ENCODE results near the gene PCBD2. TPM values are rescaled to one million over a fixed set of nuclear protein-coding genes. Genes with fewer than 3 reads are reported as not detected.

Gene PCBD2
- total RNA-seq, 1 donor from 2014 or later = 18.8 TPM

DNA sequence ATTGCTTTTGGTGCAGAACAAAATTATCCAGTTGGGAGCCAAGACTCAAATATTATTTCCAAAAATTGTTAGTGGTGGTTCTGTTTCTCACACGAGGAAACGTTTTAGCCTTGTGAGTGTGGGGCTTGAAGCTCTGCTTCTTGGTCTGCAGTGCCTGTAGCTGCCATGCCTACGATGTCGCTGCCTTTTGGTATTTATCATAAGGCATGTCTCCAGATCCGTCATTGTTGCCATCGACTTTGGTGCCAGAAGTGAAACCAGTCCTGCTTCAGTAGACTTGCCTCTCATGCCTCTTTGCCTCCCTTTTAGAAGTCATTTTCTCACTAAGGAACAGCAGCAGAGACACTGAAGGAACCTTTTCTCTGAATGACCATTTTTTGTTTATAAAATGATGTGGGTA, 33.1 kb downstream of the PCBD2 start:
- Mint-ChIP-seq H3K27ac (no peak overlapping the region), H3K4me3 (ENCODE audit: low read depth) (no peak overlapping the region), H3K4me1 (ENCODE audit: low read depth) (peaks cover 4% of the 10 kb centered on the region), H3K9me3 (ENCODE audit: low read depth) (no peaks in the 10 kb centered on the region), H3K36me3 (ENCODE audit: insufficient read depth) (peaks cover 7% of the 10 kb centered on the region), H3K27me3 (no peaks in the 10 kb centered on the region)
- DNase-seq (ENCODE audit: low spot score, unreplicated experiment) = no peak
- TF ChIP-seq, protein P1, sequence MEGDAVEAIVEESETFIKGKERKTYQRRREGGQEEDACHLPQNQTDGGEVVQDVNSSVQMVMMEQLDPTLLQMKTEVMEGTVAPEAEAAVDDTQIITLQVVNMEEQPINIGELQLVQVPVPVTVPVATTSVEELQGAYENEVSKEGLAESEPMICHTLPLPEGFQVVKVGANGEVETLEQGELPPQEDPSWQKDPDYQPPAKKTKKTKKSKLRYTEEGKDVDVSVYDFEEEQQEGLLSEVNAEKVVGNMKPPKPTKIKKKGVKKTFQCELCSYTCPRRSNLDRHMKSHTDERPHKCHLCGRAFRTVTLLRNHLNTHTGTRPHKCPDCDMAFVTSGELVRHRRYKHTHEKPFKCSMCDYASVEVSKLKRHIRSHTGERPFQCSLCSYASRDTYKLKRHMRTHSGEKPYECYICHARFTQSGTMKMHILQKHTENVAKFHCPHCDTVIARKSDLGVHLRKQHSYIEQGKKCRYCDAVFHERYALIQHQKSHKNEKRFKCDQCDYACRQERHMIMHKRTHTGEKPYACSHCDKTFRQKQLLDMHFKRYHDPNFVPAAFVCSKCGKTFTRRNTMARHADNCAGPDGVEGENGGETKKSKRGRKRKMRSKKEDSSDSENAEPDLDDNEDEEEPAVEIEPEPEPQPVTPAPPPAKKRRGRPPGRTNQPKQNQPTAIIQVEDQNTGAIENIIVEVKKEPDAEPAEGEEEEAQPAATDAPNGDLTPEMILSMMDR (IDR thresholded peaks at IDR 0.05; ENCODE audit: unreplicated experiment) = no peak

DNA sequence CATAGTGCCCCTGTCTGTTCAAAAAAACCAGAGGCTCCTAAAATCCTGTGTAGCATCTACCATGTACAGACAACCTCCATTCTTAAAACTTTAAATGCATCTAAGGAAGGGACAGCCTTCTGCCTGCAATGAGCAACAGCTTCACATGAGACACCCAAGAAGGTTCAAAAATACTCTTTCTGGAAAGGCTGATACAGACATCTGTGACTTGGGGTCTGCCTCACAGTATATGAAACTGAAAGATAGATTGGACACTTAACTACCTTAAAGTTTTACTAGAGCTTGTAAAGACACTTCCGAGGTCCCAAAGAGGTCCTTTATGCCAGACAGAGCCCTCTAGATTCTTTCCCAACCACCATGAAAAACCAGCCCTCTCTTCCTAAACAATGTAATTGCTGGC, 34.6 kb downstream of the PCBD2 start:
- DNase-seq (ENCODE audit: low spot score, unreplicated experiment) = no peak
- H3K4me1 Mint-ChIP-seq (ENCODE audit: low read depth) = peaks cover 4% of the 10 kb centered on the region
- H3K27ac Mint-ChIP-seq = no peak overlapping the region
- TF ChIP-seq, protein P1 (IDR thresholded peaks at IDR 0.05; ENCODE audit: unreplicated experiment) = no peak
- H3K27me3 Mint-ChIP-seq = no peaks in the 10 kb centered on the region
- H3K9me3 Mint-ChIP-seq (ENCODE audit: low read depth) = no peaks in the 10 kb centered on the region
- H3K4me3 Mint-ChIP-seq (ENCODE audit: low read depth) = no peak overlapping the region
- peaks cover 8% of the 10 kb centered on the region for H3K36me3 Mint-ChIP-seq (ENCODE audit: insufficient read depth)

DNA sequence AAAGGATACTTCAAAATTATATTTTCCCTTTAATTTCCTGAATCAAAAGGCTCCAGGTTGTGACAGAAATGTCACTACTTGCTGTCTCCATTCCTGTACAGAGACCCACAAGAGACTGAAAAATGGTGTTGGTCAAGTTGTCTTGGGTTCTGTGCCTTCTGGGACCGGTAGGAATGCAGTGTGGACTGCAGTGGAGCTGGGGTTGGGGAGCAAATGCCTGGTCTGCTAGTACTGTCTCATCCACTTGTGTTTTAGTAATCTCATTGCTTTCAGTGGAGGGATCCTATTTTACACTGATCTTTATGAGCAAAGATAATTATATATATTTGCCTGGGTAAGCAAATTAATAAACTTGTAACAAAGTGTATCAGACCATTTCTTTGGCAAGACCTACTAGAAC, 38.6 kb downstream of the PCBD2 start:
- no peak for DNase-seq (ENCODE audit: low spot score, unreplicated experiment)
- TF ChIP-seq, protein P1 (IDR thresholded peaks at IDR 0.05; ENCODE audit: unreplicated experiment) = no peak
- H3K27me3 Mint-ChIP-seq = no peaks in the 10 kb centered on the region
- no peak overlapping the region for H3K4me3 Mint-ChIP-seq (ENCODE audit: low read depth)
- H3K4me1 Mint-ChIP-seq (ENCODE audit: low read depth) = no peaks in the 10 kb centered on the region
- H3K36me3 Mint-ChIP-seq (ENCODE audit: insufficient read depth) = peaks cover 4% of the 10 kb centered on the region
- no peak overlapping the region for H3K27ac Mint-ChIP-seq
- no peaks in the 10 kb centered on the region for H3K9me3 Mint-ChIP-seq (ENCODE audit: low read depth)

DNA sequence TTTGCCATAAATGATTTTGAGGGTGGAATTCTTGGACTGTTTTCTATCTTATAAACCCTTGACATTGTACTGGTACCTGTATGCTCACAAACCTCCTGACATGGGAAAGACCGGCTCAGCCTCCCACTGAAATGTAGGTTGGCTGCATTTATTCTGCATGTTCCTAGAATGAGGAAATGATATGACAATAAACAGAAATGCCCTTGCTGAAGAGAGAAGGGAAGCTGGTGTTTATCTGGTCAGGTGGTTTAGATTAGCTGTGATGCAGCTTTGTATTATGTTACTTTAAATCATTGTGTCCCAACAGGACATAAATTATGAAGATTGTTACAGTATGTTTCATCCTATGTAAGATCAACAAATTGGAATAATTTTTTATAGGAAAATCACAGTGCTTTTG, 39.7 kb downstream of the PCBD2 start:
- H3K9me3 Mint-ChIP-seq (ENCODE audit: low read depth) = no peaks in the 10 kb centered on the region
- peaks cover 4% of the 10 kb centered on the region for H3K36me3 Mint-ChIP-seq (ENCODE audit: insufficient read depth)
- H3K27me3 Mint-ChIP-seq = no peaks in the 10 kb centered on the region
- no peaks in the 10 kb centered on the region for H3K4me1 Mint-ChIP-seq (ENCODE audit: low read depth)
- no peak for DNase-seq (ENCODE audit: low spot score, unreplicated experiment)
- no peak overlapping the region for H3K27ac Mint-ChIP-seq
- no peak overlapping the region for H3K4me3 Mint-ChIP-seq (ENCODE audit: low read depth)
- TF ChIP-seq, protein P1 (IDR thresholded peaks at IDR 0.05; ENCODE audit: unreplicated experiment) = no peak

DNA sequence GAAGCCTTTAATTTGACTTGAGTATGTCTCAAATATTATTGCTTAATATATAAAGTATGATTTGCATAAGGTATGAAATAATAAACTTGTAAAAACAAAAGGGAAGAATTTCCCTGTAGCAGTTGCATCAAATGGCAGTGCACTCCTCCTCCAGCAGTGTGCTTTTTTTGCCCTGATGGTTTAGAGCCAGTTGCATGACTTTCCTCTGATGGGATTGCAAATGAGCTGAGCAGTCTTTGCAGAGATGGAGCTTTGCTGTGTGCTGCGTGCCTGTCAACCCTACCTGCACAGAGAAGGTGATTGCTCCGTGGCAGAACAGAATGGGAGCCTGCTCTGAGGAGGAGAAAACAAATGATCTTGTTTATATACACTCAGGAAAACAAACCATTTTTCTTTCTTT, 40.1 kb downstream of the PCBD2 start:
- Mint-ChIP-seq H3K4me3 (ENCODE audit: low read depth) (no peak overlapping the region), H3K4me1 (ENCODE audit: low read depth) (no peaks in the 10 kb centered on the region), H3K36me3 (ENCODE audit: insufficient read depth) (peaks cover 4% of the 10 kb centered on the region), H3K27ac (peak overlapping the region; percentile 82), H3K9me3 (ENCODE audit: low read depth) (no peaks in the 10 kb centered on the region), H3K27me3 (no peaks in the 10 kb centered on the region)
- DNase-seq (ENCODE audit: low spot score, unreplicated experiment) = no peak
- TF ChIP-seq, protein P1 (IDR thresholded peaks at IDR 0.05; ENCODE audit: unreplicated experiment) = no peak

All from progenitor cell of endocrine pancreas (in vitro differentiated cells).